ENCODE measurements around the gene MTRF1. TPM values are rescaled to one million over a fixed set of nuclear protein-coding genes. Genes with fewer than 3 reads are reported as not detected.

Gene MTRF1
- total and polyA plus RNA-seq, 2 of the 8 experiments (the other 6 are each of a cell fraction or from before 2014, with no cell fraction given), result 8.0 to 19.2 TPM

- TF ChIP-seq JUN (IDR thresholded peaks at IDR 0.05; ENCODE audit: low read depth, low read length) (no peak), ASH2L (IDR thresholded peaks at IDR 0.05; ENCODE audit: low read length) (no peak), TCF12 (IDR thresholded peaks at IDR 0.05; ENCODE audit: low read depth, low read length) (no peak), MAFK (IDR thresholded peaks at IDR 0.05; ENCODE audit: low read depth, low read length) (no peak), CREB1 (IDR thresholded peaks at IDR 0.05) (no peak), RXRA (IDR thresholded peaks at IDR 0.05; ENCODE audit: insufficient read depth, low read depth, low read length) (no peak)
Observed at GRCh38 chr13:41212881-41213280, 50.5 kb downstream of the MTRF1 start (continued).

Data from H1 (cell line).